GM18498 (cell line): Measurements from ENCODE around the gene CPS1.

ENCODE experiments used
- ATAC-seq: cut with Tn5 transposase; IDR thresholded peaks from one replicate; pipeline ENCODE4 v1.9.1; 2021; ENCODE audit warnings: mild to moderate bottlenecking, moderate library complexity; ENCODE audit not compliant: unreplicated experiment

The CPS1 gene

GRCh38 chr2:210556329-210556980 is at the start of gene CPS1:
CPS1 (plus strand) TSS chr2:210556599; CDS start chr2:210556734, 135 bp downstream.
- no peak for ATAC-seq

- ATAC-seq, result no peak
Observed at GRCh38 chr2:210515911-210516310, 40.5 kb upstream of the CPS1 start.

DNA sequence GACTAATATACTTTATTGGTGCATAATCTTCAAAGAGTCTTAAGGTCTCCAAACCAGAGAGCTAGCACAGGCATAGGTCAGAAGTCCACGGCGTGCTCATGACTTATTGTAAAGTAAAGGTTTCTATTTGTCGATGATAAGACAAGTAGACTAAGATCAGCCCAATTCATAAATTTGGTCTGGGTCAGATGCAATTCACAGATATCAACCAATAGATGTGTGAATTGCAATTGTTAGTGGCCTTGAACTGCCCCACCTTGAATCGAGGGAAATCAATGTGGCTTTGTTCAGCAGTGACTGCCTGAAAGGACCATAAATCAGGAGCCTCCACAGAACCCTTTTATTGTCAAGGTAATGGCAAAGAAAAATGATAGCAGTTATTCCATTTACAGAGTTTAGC is 39.1 kb upstream of the CPS1 start:
- no peak for ATAC-seq

DNA sequence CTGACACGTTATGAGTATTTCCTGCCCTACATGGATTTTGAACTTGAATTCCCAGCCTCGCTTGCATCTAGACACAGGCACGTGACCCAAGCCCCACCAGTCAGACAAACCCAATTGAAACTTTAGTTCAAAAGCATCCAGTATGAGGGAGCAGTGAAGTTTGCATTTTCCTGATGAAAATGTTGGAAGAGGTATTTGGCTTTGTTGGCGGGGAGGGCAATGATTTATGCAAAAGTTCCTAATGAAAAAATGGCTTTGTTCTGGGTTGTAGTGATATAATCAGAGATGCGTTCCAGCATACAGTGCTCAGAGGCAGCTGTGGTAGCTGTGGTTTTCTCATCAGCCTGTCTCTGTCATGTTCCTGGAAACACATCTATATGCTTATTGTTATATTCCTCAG is 36.8 kb upstream of the CPS1 start:
- no peak for ATAC-seq

DNA sequence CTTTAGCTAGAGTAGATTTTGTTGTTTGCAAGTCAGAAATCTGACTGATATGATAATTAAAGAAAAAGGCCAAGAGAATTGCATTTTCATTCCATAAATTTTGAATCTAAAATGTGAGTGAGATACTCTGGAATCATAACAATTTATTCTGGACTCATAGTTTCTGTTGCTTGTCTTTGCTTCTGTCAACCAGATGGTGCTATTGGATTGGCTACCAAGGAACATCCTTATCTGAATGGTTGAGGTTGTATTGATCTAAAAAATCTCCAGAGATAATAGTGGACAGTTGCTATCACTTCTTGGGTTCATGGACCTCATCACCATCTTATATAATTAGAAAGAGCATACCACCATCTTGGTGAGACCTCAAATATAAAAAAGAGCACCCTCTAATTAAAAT is 34.0 kb upstream of the CPS1 start:
- no peak for ATAC-seq

GRCh38 chr2:210523650-210524289 is 32.6 kb upstream of the CPS1 start:
- no peak for ATAC-seq

GRCh38 chr2:210524533-210524932 is 31.9 kb upstream of the CPS1 start:
- no peak for ATAC-seq

- no peak for ATAC-seq
Observed at GRCh38 chr2:210527286-210527685, 29.1 kb upstream of the CPS1 start.

GRCh38 chr2:210528716-210529115 is 27.7 kb upstream of the CPS1 start:
- no peak for ATAC-seq

DNA sequence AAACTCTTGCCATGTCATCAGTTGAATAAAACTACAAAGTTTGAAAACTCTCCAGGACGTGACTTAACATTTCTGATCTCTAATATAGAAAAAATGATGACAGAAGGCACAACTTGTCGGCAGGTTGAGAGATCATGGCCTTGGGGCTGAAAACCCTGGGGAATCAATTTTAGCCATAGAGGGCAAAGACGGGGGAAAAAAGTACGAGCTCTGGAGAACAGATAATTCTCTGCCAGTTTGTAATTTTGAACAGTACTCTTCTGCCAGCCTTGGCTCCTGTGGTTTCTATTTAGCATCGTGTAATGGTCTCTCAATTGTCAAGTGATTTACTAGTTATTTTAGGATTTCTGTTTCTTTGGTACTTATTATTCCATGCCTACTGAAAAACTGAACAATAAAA is 25.3 kb upstream of the CPS1 start:
- no peak for ATAC-seq

DNA sequence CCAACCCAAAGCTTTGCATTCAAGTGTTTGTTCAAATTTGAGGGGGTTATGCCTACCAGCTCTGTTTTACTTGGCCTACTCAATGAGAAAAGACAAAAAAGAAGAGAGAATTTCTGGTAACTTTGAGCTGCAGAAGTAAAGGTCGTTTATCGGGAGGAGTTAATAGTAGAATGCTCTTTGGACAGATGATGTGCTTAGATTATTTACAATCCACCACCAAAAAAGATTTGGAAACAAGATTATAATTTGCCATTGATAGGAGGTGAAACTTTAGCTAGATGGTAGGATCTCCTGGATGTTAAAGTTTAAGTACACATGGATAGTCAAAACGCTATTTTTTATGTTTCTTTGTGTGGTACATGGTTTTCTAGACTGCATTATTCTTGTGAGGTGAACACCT is 24.9 kb upstream of the CPS1 start:
- no peak for ATAC-seq

GRCh38 chr2:210533389-210533788 is 23.0 kb upstream of the CPS1 start:
- no peak for ATAC-seq

DNA sequence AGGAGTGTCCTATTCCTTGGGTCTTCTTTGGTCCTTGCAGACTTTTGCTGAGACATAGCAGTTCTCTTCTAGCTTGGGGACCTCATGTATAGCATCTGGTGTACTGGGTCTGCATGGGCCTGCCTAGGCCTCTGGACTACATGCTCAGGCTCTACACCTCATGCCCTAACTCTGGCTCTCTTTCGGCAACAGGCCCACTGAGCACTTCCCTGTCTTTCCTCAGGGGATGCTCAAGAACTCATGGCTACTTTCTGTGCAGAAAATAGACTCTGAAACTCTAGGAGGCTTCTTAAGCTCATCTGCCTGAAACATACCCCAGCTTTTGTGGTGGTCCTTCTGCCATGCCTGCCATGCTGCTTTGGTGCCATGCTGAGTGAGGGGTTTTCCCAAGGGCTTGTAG is 21.5 kb upstream of the CPS1 start:
- ATAC-seq, result no peak

GRCh38 chr2:210536973-210537650 is 19.3 kb upstream of the CPS1 start:
- ATAC-seq, result peak; percentile 46

- no peak for ATAC-seq
Observed at GRCh38 chr2:210539035-210539434, 17.4 kb upstream of the CPS1 start.

- ATAC-seq, result no peak
Observed at GRCh38 chr2:210539578-210540416, 16.6 kb upstream of the CPS1 start.

DNA sequence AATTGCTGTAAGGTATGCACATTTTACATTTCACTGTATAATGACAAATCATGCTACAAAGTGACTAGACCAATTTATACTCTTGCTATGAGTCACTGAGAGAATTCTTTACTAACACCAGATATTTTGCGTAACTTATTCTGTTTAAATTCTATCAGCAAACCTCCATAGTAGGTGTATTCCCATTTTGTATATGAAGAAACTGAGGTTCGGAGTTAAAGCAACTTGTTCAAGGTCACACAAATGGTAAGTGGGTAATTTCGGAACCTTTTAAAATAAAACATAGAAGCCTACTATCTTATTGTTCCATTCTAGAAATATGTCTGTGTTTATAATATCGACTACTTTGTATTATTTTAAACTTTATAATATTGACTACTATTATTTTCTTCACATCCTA is 15.9 kb upstream of the CPS1 start:
- ATAC-seq, result no peak

- ATAC-seq, result no peak
Observed at GRCh38 chr2:210540900-210541289, 15.5 kb upstream of the CPS1 start.

- ATAC-seq, result no peak
Observed at GRCh38 chr2:210541290-210541902, 15.0 kb upstream of the CPS1 start.

DNA sequence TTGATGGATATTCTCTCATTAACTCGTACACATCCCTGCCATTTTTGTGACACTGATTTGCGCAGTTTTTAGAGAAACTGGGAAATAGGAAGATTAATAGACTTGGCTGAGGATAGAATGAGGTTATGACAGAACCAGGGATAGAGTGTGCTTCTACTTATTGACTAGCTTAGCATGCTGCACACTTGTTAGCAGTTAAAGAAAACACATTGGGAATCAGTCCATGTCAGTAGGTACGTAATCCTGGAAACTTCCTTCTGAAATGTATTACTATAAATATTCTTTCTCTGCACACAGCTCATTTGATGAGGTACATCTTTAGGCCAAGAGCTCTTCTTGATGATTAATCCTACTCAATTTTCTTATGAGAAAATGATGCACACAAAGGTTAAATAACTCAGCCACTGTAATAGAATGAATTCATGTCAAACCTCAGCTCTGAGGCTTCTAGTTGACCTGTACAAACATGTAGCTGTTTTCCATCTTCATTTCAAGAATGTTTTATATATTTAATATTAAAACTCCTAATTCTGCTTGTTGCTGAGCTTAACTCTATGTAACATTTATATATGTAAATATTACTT is 12.3 kb upstream of the CPS1 start:
- no peak for ATAC-seq

GRCh38 chr2:210544831-210545230 is 11.6 kb upstream of the CPS1 start:
- no peak for ATAC-seq
